Activated CD4-positive, CD25-positive, alpha-beta regulatory T cell treated with anti-CD3 and anti-CD28 coated beads, Interleukin-2, amount 50 U/mL, for 72 hours (primary cell): ENCODE data around the gene RAP1GAP2.
A peak's percentile ranks its signal among the peaks of the same experiment; 100 is the strongest.
"Not testable (repeated sequence)": the region's sequence is repeated elsewhere in the genome, so short reads cannot be mapped to it uniquely, and the experiment has no call there.

Experiments
- DNase-seq: peaks from one replicate; pipeline ENCODE4 v3.0.0; 2021

The RAP1GAP2 gene

GRCh38 chr17:2796164-2797125 is at the start of gene RAP1GAP2:
TSS of gene RAP1GAP2 (plus strand) at chr17:2796438. CDS start at chr17:2796528, 90 bp downstream.
- peak; percentile 64 for DNase-seq

GRCh38 chr17:2749058-2749783 is 47.0 kb upstream of the RAP1GAP2 start, which contains the start of gene CCDC92B:
TSS of gene CCDC92B (minus strand) at chr17:2749652. CDS start at chr17:2735145, 14,507 bp downstream.
- DNase-seq, result no peak

- peak; percentile 79 for DNase-seq
Observed at GRCh38 chr17:2749784-2750181, 46.5 kb upstream of the RAP1GAP2 start.

- DNase-seq, result no peak
Observed at GRCh38 chr17:2750721-2751120, 45.5 kb upstream of the RAP1GAP2 start.

GRCh38 chr17:2751491-2751890 is 44.7 kb upstream of the RAP1GAP2 start:
- DNase-seq, result no peak

GRCh38 chr17:2755891-2756724 is 40.1 kb upstream of the RAP1GAP2 start:
- DNase-seq, result no peak

- DNase-seq, result no peak
Observed at GRCh38 chr17:2758870-2759269, 37.4 kb upstream of the RAP1GAP2 start.

GRCh38 chr17:2770129-2770528 is 26.1 kb upstream of the RAP1GAP2 start:
- no peak for DNase-seq

GRCh38 chr17:2775206-2775605 is 21.0 kb upstream of the RAP1GAP2 start:
- no peak for DNase-seq

GRCh38 chr17:2776589-2777241 is 19.5 kb upstream of the RAP1GAP2 start:
- DNase-seq, result no peak

GRCh38 chr17:2777242-2777867 is 18.9 kb upstream of the RAP1GAP2 start:
- no peak for DNase-seq

GRCh38 chr17:2778489-2778888 is 17.7 kb upstream of the RAP1GAP2 start:
- DNase-seq, result no peak

GRCh38 chr17:2779545-2779944 is 16.7 kb upstream of the RAP1GAP2 start:
- no peak for DNase-seq

- DNase-seq, result no peak
Observed at GRCh38 chr17:2780256-2780655, 16.0 kb upstream of the RAP1GAP2 start.

GRCh38 chr17:2780931-2781454 is 15.2 kb upstream of the RAP1GAP2 start:
- no peak for DNase-seq

GRCh38 chr17:2781598-2781997 is 14.6 kb upstream of the RAP1GAP2 start:
- DNase-seq, result not testable (repeated sequence)

GRCh38 chr17:2782055-2782454 is 14.2 kb upstream of the RAP1GAP2 start:
- DNase-seq, result no peak

GRCh38 chr17:2783310-2784030 is 12.8 kb upstream of the RAP1GAP2 start:
- no peak for DNase-seq

- no peak for DNase-seq
Observed at GRCh38 chr17:2784864-2785263, 11.4 kb upstream of the RAP1GAP2 start.

GRCh38 chr17:2785376-2785775 is 10.9 kb upstream of the RAP1GAP2 start:
- not testable (repeated sequence) for DNase-seq
